Measurements from ENCODE around the gene LDLRAD4. TPM values are rescaled to one million over a fixed set of nuclear protein-coding genes. Genes with fewer than 3 reads are reported as not detected.

The LDLRAD4 gene
- polyA plus RNA-seq, 4 donors: 2.7 to 17.6 (median 7.0) TPM

- H3K9me3 ChIP-seq (ENCODE audit: control insufficient read depth in 2 of 2, insufficient read depth in 1 of 2, low read depth in 1 of 2, low read length in 1 of 2): peaks cover 0 to 7% of the 10 kb centered on the region in 2 donors
- FAIRE-seq (no peak), DNase-seq (no peak)
- no peak overlapping the region for H3K27ac ChIP-seq (ENCODE audit: low read depth in 1 of 3, low read length in 2 of 3)
- WGBS, 3 donors: 82 to 89% (median 85%) methylated on average over 10 of the region's 10 CpGs
- no peaks in the 10 kb centered on the region for H3K36me3 ChIP-seq (ENCODE audit: control insufficient read depth in 3 of 3, insufficient read depth in 2 of 3, low read depth in 1 of 3, low read length in 3 of 3)
- H3K27me3 ChIP-seq (ENCODE audit: control insufficient read depth in 3 of 3, insufficient read depth in 3 of 3, low read length in 3 of 3): peaks cover 0 to 4% (median 0%) of the 10 kb centered on the region in 3 donors
- H3K4me1 ChIP-seq (ENCODE audit: control insufficient read depth in 3 of 3, insufficient read depth in 2 of 3, low read depth in 1 of 3, low read length in 2 of 3): peaks cover 0 to 1% (median 0%) of the 10 kb centered on the region in 3 donors
- no peak overlapping the region for H3K4me3 ChIP-seq (ENCODE audit: low read depth in 1 of 3, low read length in 3 of 3)
Measured at GRCh38 chr18:13547347-13547746, 328.8 kb downstream of the LDLRAD4 start.

DNA sequence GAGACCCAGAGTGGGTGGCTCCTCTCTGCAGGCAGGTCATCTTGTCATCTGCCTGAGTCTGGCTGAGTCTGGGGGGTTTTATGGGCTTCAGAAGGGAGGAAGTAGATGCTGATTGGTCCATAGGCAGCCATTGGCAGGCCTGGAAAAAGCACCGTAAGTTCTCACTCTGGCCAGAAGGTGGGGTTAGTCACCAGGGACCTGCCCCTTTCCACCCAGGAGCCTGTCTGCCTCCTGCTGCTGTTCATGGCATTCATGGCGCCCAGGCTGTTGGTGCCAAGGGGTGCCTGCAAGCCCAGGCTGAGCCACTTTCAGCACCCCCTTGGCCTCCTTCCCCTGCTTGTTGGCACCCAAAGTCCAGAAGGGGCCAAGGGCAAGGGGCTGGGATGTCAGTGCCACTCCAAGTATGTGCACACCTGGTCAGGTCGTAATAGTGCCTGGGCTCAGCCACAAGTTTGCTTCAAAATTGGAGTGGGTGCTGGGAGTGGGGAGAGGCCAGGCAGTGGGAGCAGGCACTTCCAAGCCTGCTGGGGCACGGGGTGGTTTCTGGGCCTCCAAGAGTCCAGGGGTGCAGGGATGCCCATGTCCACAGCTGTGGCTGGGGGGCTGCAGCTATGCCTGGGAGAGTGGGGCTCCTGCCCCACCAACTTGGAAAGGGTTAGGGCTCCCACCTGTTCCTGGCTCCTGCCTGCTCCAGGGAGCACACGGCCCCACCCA is 329.7 kb downstream of the LDLRAD4 start:
- FAIRE-seq: no peak
- no peak for DNase-seq

GRCh38 chr18:13548966-13549879 is 330.7 kb downstream of the LDLRAD4 start:
- no peak overlapping the region for H3K27ac ChIP-seq (ENCODE audit: low read depth in 1 of 3, low read length in 2 of 3)
- FAIRE-seq (no peak), DNase-seq (no peak)
- no peaks in the 10 kb centered on the region for H3K36me3 ChIP-seq (ENCODE audit: control insufficient read depth in 3 of 3, insufficient read depth in 2 of 3, low read depth in 1 of 3, low read length in 3 of 3)
- no peak overlapping the region for H3K4me3 ChIP-seq (ENCODE audit: low read depth in 1 of 3, low read length in 3 of 3)
- H3K4me1 ChIP-seq (ENCODE audit: control insufficient read depth in 3 of 3, insufficient read depth in 2 of 3, low read depth in 1 of 3, low read length in 2 of 3): no peaks in the 10 kb centered on the region
- WGBS, 3 donors: 59 to 90% (median 78%) methylated on average over 7 of the region's 7 CpGs
- H3K27me3 ChIP-seq (ENCODE audit: control insufficient read depth in 3 of 3, insufficient read depth in 3 of 3, low read length in 3 of 3): peaks cover 0 to 6% (median 0%) of the 10 kb centered on the region in 3 donors
- H3K9me3 ChIP-seq (ENCODE audit: control insufficient read depth in 2 of 2, insufficient read depth in 1 of 2, low read depth in 1 of 2, low read length in 1 of 2): peaks cover 0 to 7% of the 10 kb centered on the region in 2 donors

More for the DNA sequence above, 329.7 kb downstream of the LDLRAD4 start:
- Histone ChIP-seq H3K4me1 (ENCODE audit: control insufficient read depth in 3 of 3, insufficient read depth in 2 of 3, low read depth in 1 of 3, low read length in 2 of 3) (no peaks in the 10 kb centered on the region), H3K4me3 (ENCODE audit: low read depth in 1 of 3, low read length in 3 of 3) (no peak overlapping the region), H3K36me3 (ENCODE audit: control insufficient read depth in 3 of 3, insufficient read depth in 2 of 3, low read depth in 1 of 3, low read length in 3 of 3) (no peaks in the 10 kb centered on the region), H3K27me3 (ENCODE audit: control insufficient read depth in 3 of 3, insufficient read depth in 3 of 3, low read length in 3 of 3) (peaks cover 0 to 6% (median 0%) of the 10 kb centered on the region in 3 donors), H3K9me3 (ENCODE audit: control insufficient read depth in 2 of 2, insufficient read depth in 1 of 2, low read depth in 1 of 2, low read length in 1 of 2) (peaks cover 0 to 7% of the 10 kb centered on the region in 2 donors), H3K27ac (ENCODE audit: low read depth in 1 of 3, low read length in 2 of 3) (no peak overlapping the region)
- 92 to 96% (median 95%) methylated on average over 5 of the region's 5 CpGs for WGBS, 3 donors

GRCh38 chr18:13549880-13550232 is 331.3 kb downstream of the LDLRAD4 start:
- DNase-seq (no peak), FAIRE-seq (no peak)
- Histone ChIP-seq H3K36me3 (ENCODE audit: control insufficient read depth in 3 of 3, insufficient read depth in 2 of 3, low read depth in 1 of 3, low read length in 3 of 3) (no peaks in the 10 kb centered on the region), H3K27ac (ENCODE audit: low read depth in 1 of 3, low read length in 2 of 3) (no peak overlapping the region), H3K4me3 (ENCODE audit: low read depth in 1 of 3, low read length in 3 of 3) (no peak overlapping the region), H3K4me1 (ENCODE audit: control insufficient read depth in 3 of 3, insufficient read depth in 2 of 3, low read depth in 1 of 3, low read length in 2 of 3) (no peaks in the 10 kb centered on the region), H3K27me3 (ENCODE audit: control insufficient read depth in 3 of 3, insufficient read depth in 3 of 3, low read length in 3 of 3) (peaks cover 0 to 6% (median 0%) of the 10 kb centered on the region in 3 donors), H3K9me3 (ENCODE audit: control insufficient read depth in 2 of 2, insufficient read depth in 1 of 2, low read depth in 1 of 2, low read length in 1 of 2) (peaks cover 0 to 7% of the 10 kb centered on the region in 2 donors)
- WGBS, 3 donors: 26 to 37% (median 31%) methylated on average over 5 of the region's 5 CpGs

- Histone ChIP-seq H3K4me3 (ENCODE audit: low read depth in 1 of 3, low read length in 3 of 3) (no peak overlapping the region), H3K9me3 (ENCODE audit: control insufficient read depth in 2 of 2, insufficient read depth in 1 of 2, low read depth in 1 of 2, low read length in 1 of 2) (peaks cover 0 to 7% of the 10 kb centered on the region in 2 donors), H3K27ac (ENCODE audit: low read depth in 1 of 3, low read length in 2 of 3) (no peak overlapping the region), H3K4me1 (ENCODE audit: control insufficient read depth in 3 of 3, insufficient read depth in 2 of 3, low read depth in 1 of 3, low read length in 2 of 3) (no peaks in the 10 kb centered on the region), H3K27me3 (ENCODE audit: control insufficient read depth in 3 of 3, insufficient read depth in 3 of 3, low read length in 3 of 3) (peaks cover 0 to 6% (median 0%) of the 10 kb centered on the region in 3 donors), H3K36me3 (ENCODE audit: control insufficient read depth in 3 of 3, insufficient read depth in 2 of 3, low read depth in 1 of 3, low read length in 3 of 3) (no peaks in the 10 kb centered on the region)
- DNase-seq (no peak), FAIRE-seq (no peak)
- 93 to 94% (median 94%) methylated on average over 27 to 28 of the region's 28 CpGs for WGBS, 3 donors
Measured at GRCh38 chr18:13550418-13551304, 332.1 kb downstream of the LDLRAD4 start.

GRCh38 chr18:13551305-13551603 is 332.7 kb downstream of the LDLRAD4 start:
- Histone ChIP-seq H3K27ac (ENCODE audit: low read depth in 1 of 3, low read length in 2 of 3) (no peak overlapping the region), H3K4me3 (ENCODE audit: low read depth in 1 of 3, low read length in 3 of 3) (no peak overlapping the region), H3K9me3 (ENCODE audit: control insufficient read depth in 2 of 2, insufficient read depth in 1 of 2, low read depth in 1 of 2, low read length in 1 of 2) (peaks cover 0 to 7% of the 10 kb centered on the region in 2 donors), H3K36me3 (ENCODE audit: control insufficient read depth in 3 of 3, insufficient read depth in 2 of 3, low read depth in 1 of 3, low read length in 3 of 3) (no peaks in the 10 kb centered on the region), H3K4me1 (ENCODE audit: control insufficient read depth in 3 of 3, insufficient read depth in 2 of 3, low read depth in 1 of 3, low read length in 2 of 3) (no peaks in the 10 kb centered on the region), H3K27me3 (ENCODE audit: control insufficient read depth in 3 of 3, insufficient read depth in 3 of 3, low read length in 3 of 3) (peaks cover 0 to 6% (median 0%) of the 10 kb centered on the region in 3 donors)
- no peak for FAIRE-seq
- no peak for DNase-seq
- 85 to 91% (median 90%) methylated on average over 5 of the region's 5 CpGs for WGBS, 3 donors

DNA sequence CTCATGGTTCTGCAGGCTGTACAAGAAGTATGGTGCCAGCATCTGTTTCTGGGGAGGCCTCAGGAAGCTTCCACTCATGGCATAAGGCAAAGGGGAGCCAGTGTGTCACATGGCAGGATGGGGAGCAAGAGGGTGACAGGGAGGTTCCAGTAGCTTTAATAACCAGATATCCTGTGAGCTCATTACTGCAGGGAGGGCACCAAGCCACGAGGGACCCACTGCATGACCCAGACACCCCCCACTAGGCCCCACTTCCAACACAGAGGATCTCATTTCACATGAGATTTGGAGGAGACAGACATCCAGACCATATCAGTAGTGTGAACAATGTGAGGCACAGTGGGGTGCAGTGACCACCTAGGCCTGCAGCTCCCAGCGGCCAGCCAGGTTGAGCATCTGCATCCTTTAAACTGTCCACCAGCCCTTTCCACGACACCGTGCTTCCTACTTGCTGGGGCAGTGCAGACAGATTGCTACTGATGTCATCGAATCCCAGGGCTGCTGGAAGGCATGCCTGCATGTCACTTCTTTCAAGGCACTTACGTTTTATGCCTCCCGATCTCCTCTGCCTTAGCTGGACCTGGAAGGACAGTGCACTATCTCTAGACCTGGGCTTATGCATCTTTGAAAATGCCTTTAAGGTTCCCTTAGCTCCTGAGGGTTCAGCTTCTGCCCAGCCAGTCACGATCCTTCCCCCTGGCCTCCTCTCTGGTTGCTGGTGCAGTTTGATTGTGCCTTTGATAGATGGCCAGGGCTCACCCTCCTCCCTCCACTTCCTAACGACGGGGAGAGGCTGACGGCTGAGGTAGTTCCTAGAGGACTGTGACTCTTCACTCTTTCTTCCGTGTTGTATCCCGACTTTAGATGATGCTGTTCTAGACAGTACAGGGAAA is 333.5 kb downstream of the LDLRAD4 start:
- DNase-seq: no peak
- no peak for FAIRE-seq
- Histone ChIP-seq H3K4me3 (ENCODE audit: low read depth in 1 of 3, low read length in 3 of 3) (no peak overlapping the region), H3K9me3 (ENCODE audit: control insufficient read depth in 2 of 2, insufficient read depth in 1 of 2, low read depth in 1 of 2, low read length in 1 of 2) (peaks cover 0 to 7% of the 10 kb centered on the region in 2 donors), H3K27me3 (ENCODE audit: control insufficient read depth in 3 of 3, insufficient read depth in 3 of 3, low read length in 3 of 3) (peaks cover 0 to 6% (median 0%) of the 10 kb centered on the region in 3 donors), H3K36me3 (ENCODE audit: control insufficient read depth in 3 of 3, insufficient read depth in 2 of 3, low read depth in 1 of 3, low read length in 3 of 3) (no peaks in the 10 kb centered on the region), H3K4me1 (ENCODE audit: control insufficient read depth in 3 of 3, insufficient read depth in 2 of 3, low read depth in 1 of 3, low read length in 2 of 3) (no peaks in the 10 kb centered on the region), H3K27ac (ENCODE audit: low read depth in 1 of 3, low read length in 2 of 3) (no peak overlapping the region)
- whole genome bisulfite sequencing, 3 donors: 67 to 82% (median 75%) methylated on average over 13 of the region's 13 CpGs

Data from small intestine (tissue), 7 donors.